K562 (cell line): Measurements from ENCODE around the gene LY6G6C. TPM values are rescaled to one million over a fixed set of nuclear protein-coding genes. Genes with fewer than 3 reads are reported as not detected.

ENCODE experiments used
- KLF6 ChIP-seq: fragments of 250-450 bp; sonication (Bioruptor Pico); IDR thresholded peaks from 2 replicates; pipeline ENCODE4 v1.4.0; 2020; ENCODE audit warnings: mild to moderate bottlenecking, moderate library complexity, borderline replicate concordance
- SRSF9 ChIP-seq: fragments of 200-400 bp; formaldehyde crosslinking; IDR thresholded peaks from 2 replicates; pipeline ENCODE4 v1.6.1; 2017; ENCODE audit warnings: low read depth, low read length, borderline replicate concordance
- TCFL5 ChIP-seq: fragments of 250-450 bp; sonication (Bioruptor Pico); conservative IDR thresholded peaks from 2 replicates; pipeline ENCODE4 v1.6.1; 2021; ENCODE audit warnings: mild to moderate bottlenecking, moderate library complexity, matching md5 sums
- ZC3H4 ChIP-seq: sonication (generic); formaldehyde crosslinking; IDR thresholded peaks from 2 replicates; pipeline ENCODE4 v1.9.0; 2021; ENCODE audit warnings: missing genetic modification reagents, borderline replicate concordance
- ZNF263 ChIP-seq: sonication (generic); formaldehyde crosslinking; IDR thresholded peaks from 2 replicates; pipeline ENCODE4 v1.8.0; 2022; ENCODE audit warnings: mild to moderate bottlenecking, missing genetic modification reagents, borderline replicate concordance
- ZNF316 ChIP-seq: fragments of 450-650 bp; IDR thresholded peaks from 2 replicates; pipeline ENCODE4 v1.6.1; 2016
- ZNF717 ChIP-seq: fragments of 250-450 bp; sonication (Bioruptor Pico); IDR thresholded peaks from 2 replicates; pipeline ENCODE4 v1.5.0; 2021
- polyA plus RNA-seq, 8 experiments: library from polyadenylated mRNA; depleted of rRNA in 4 of 8; stranded (reverse) in 5 of 8; unstranded in 3 of 8; fragments of >200 nt; fragmentation: Nextera tagmentation in 2 of 8; fragmentation: Illumina TruSeq in 1 of 8; extraction: Ambion mirVana in 2 of 8; extraction: Trizol in 1 of 8; gene quantifications; 2 replicates each; pipeline versions ENCODE4 v1.2.1 to v1.2.3, GENCODE V29; 2011 to 2014; ENCODE audit warnings: inconsistent platforms in 1 of 8, missing spikeins in 1 of 8
- total RNA-seq, 7 experiments: library from RNA; depleted of rRNA in 6 of 7; stranded (reverse); fragments of >200 nt in 6 of 7; fragmentation: Illumina TruSeq in 2 of 7; extraction: Trizol in 2 of 7; gene quantifications; 2 replicates each; pipeline versions ENCODE4 v1.2.1 to v1.2.3, GENCODE V29; 2011 to 2021; ENCODE audit warnings: low replicate concordance in 1 of 7
- TF ChIP-seq, protein P1 (sequence below), 2 experiments: fragments of 450-650 bp; formaldehyde crosslinking in 1 of 2; IDR thresholded peaks; 2 replicates each; pipeline versions ENCODE4 v1.4.0 to v1.6.1; 2014 to 2020; ENCODE audit warnings: mild to moderate bottlenecking in 2 of 2, borderline replicate concordance in 1 of 2, low read depth in 1 of 2
- TF ChIP-seq, protein P2 (sequence below): sonication (generic); formaldehyde crosslinking; IDR thresholded peaks from 2 replicates; pipeline ENCODE4 v1.8.0; 2022; ENCODE audit warnings: missing genetic modification reagents, mild to moderate bottlenecking, borderline replicate concordance
- TF ChIP-seq, protein P3 (sequence below): fragments of 450-650 bp; formaldehyde crosslinking; IDR thresholded peaks from 2 replicates; pipeline ENCODE4 v1.4.0; 2020; ENCODE audit warnings: mild to moderate bottlenecking, moderate library complexity
- TF ChIP-seq, protein P4 (sequence below): fragments of 250-450 bp; sonication (Bioruptor Pico); IDR thresholded peaks from 2 replicates; pipeline ENCODE4 v1.8.0; 2022; ENCODE audit warnings: inconsistent platforms, mild to moderate bottlenecking, moderate library complexity, borderline replicate concordance

LY6G6C gene
- total and polyA plus RNA-seq, 9 of the 15 experiments (the other 6 are each of a cell fraction or from before 2014, with no cell fraction given) = 0.06 to 0.20 TPM; not detected in 7

DNA sequence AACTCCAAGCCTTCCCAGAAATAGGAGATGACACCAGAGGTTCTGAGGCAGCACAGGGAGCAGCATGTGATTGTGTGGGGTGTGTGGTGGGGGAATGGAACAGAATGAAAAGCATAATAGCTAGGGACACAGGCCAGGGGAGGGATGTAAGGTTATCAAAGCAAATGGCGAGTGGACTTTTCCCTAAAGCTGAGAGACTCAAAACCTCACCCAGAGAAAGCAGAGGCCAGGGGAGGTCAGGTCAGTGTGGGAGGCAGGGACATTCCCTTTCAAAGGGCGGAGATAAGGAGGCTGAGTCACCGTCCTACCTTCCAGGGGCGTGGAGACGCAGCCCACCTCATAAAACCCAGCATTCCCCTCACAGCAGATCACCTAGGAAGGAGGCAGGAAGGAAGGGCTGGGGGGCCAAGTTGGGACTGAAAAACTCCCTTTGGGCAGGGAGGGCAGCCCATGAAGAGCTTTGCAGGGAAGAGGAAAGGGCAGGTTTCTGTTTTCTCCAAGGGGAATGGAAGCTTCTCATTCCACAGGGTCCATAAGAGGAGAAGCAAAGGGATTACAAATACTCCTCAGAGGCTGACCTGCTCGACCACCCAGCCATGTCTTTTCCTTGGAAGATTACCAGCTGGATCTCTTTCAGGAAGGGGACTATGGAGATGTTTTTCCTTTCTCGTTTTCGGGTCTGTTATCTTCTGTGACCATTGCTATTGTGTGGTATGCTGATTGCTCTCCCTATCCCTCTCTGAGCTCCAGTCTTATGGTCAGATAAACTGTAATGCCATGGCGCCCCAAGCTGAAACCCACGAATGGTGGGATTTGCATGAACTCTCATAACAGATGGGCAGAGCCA lies 31.1 kb downstream of the LY6G6C start (continued):
- TF ChIP-seq, protein P1, sequence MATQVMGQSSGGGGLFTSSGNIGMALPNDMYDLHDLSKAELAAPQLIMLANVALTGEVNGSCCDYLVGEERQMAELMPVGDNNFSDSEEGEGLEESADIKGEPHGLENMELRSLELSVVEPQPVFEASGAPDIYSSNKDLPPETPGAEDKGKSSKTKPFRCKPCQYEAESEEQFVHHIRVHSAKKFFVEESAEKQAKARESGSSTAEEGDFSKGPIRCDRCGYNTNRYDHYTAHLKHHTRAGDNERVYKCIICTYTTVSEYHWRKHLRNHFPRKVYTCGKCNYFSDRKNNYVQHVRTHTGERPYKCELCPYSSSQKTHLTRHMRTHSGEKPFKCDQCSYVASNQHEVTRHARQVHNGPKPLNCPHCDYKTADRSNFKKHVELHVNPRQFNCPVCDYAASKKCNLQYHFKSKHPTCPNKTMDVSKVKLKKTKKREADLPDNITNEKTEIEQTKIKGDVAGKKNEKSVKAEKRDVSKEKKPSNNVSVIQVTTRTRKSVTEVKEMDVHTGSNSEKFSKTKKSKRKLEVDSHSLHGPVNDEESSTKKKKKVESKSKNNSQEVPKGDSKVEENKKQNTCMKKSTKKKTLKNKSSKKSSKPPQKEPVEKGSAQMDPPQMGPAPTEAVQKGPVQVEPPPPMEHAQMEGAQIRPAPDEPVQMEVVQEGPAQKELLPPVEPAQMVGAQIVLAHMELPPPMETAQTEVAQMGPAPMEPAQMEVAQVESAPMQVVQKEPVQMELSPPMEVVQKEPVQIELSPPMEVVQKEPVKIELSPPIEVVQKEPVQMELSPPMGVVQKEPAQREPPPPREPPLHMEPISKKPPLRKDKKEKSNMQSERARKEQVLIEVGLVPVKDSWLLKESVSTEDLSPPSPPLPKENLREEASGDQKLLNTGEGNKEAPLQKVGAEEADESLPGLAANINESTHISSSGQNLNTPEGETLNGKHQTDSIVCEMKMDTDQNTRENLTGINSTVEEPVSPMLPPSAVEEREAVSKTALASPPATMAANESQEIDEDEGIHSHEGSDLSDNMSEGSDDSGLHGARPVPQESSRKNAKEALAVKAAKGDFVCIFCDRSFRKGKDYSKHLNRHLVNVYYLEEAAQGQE (IDR thresholded peaks at IDR 0.05; ENCODE audit: borderline replicate concordance) = peak; percentile 59; the same call in 1 of the 2 replicates
- TF ChIP-seq, protein P1 (CRISPR knock-in tag; IDR thresholded peaks at IDR 0.05; ENCODE audit: low read depth) = 0 out of 2 replicates have a peak, but pooled peaks have one; percentile 8
- TF ChIP-seq SRSF9 (no peak), ZNF263 (CRISPR knock-in tag) (no peak), ZNF717 (CRISPR knock-in tag) (0 out of 2 replicates have a peak, but pooled peaks have one; percentile 36), ZNF316 (peak; percentile 85), KLF6 (CRISPR knock-in tag) (no peak; the same call in 1 of the 2 replicates), ZC3H4 (CRISPR knock-in tag) (peak; percentile 33; the same call in 1 of the 2 replicates), TCFL5 (no peak)
- TF ChIP-seq, protein P2, sequence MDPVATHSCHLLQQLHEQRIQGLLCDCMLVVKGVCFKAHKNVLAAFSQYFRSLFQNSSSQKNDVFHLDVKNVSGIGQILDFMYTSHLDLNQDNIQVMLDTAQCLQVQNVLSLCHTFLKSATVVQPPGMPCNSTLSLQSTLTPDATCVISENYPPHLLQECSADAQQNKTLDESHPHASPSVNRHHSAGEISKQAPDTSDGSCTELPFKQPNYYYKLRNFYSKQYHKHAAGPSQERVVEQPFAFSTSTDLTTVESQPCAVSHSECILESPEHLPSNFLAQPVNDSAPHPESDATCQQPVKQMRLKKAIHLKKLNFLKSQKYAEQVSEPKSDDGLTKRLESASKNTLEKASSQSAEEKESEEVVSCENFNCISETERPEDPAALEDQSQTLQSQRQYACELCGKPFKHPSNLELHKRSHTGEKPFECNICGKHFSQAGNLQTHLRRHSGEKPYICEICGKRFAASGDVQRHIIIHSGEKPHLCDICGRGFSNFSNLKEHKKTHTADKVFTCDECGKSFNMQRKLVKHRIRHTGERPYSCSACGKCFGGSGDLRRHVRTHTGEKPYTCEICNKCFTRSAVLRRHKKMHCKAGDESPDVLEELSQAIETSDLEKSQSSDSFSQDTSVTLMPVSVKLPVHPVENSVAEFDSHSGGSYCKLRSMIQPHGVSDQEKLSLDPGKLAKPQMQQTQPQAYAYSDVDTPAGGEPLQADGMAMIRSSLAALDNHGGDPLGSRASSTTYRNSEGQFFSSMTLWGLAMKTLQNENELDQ = no peak; the same call in 1 of the 2 replicates
- TF ChIP-seq, protein P3, sequence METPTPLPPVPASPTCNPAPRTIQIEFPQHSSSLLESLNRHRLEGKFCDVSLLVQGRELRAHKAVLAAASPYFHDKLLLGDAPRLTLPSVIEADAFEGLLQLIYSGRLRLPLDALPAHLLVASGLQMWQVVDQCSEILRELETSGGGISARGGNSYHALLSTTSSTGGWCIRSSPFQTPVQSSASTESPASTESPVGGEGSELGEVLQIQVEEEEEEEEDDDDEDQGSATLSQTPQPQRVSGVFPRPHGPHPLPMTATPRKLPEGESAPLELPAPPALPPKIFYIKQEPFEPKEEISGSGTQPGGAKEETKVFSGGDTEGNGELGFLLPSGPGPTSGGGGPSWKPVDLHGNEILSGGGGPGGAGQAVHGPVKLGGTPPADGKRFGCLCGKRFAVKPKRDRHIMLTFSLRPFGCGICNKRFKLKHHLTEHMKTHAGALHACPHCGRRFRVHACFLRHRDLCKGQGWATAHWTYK (CRISPR knock-in tag) = peak; percentile 87
- TF ChIP-seq, protein P4, sequence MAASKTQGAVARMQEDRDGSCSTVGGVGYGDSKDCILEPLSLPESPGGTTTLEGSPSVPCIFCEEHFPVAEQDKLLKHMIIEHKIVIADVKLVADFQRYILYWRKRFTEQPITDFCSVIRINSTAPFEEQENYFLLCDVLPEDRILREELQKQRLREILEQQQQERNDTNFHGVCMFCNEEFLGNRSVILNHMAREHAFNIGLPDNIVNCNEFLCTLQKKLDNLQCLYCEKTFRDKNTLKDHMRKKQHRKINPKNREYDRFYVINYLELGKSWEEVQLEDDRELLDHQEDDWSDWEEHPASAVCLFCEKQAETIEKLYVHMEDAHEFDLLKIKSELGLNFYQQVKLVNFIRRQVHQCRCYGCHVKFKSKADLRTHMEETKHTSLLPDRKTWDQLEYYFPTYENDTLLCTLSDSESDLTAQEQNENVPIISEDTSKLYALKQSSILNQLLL = no peak
